ENCODE measurements around the gene BCL10. TPM values are rescaled to one million over a fixed set of nuclear protein-coding genes. Genes with fewer than 3 reads are reported as not detected.

Gene BCL10
- total RNA-seq, 1 experiment from 2014 or later = 24.2 TPM

DNA sequence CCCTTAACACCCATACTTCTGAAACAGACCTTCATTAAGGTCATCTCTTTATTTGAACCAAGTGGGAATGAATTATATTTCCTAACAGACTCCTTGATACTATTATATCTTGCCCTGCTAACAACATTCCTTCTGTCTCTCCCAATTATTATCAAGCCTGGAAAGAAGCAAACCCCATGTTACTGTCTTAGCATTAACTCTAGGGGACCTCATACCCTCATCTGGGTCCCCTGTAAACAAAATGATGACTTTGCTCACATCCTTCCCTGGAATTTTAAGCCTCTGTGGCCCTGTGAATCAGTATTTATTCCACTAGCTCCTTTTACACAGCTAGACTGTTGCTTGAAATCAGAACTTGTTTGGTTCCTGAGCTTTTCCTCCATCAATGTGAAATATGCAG is 38.3 kb upstream of the BCL10 start:
- ChIA-PET CTCF (interaction anchor here (1.2 kb wide), 1 partner anchor 188 kb away, joined by 4 read pairs; no protein-coding TSS in a partner anchor), POLR2A (no interaction called here)
- TF ChIP-seq ZBTB21 (CRISPR knock-in tag; IDR thresholded peaks at IDR 0.05; ENCODE audit: borderline replicate concordance) = no peak
- TF ChIP-seq FOXP1 (CRISPR knock-in tag; IDR thresholded peaks at IDR 0.05; ENCODE audit: borderline replicate concordance) = no peak
- TF ChIP-seq, protein P1, sequence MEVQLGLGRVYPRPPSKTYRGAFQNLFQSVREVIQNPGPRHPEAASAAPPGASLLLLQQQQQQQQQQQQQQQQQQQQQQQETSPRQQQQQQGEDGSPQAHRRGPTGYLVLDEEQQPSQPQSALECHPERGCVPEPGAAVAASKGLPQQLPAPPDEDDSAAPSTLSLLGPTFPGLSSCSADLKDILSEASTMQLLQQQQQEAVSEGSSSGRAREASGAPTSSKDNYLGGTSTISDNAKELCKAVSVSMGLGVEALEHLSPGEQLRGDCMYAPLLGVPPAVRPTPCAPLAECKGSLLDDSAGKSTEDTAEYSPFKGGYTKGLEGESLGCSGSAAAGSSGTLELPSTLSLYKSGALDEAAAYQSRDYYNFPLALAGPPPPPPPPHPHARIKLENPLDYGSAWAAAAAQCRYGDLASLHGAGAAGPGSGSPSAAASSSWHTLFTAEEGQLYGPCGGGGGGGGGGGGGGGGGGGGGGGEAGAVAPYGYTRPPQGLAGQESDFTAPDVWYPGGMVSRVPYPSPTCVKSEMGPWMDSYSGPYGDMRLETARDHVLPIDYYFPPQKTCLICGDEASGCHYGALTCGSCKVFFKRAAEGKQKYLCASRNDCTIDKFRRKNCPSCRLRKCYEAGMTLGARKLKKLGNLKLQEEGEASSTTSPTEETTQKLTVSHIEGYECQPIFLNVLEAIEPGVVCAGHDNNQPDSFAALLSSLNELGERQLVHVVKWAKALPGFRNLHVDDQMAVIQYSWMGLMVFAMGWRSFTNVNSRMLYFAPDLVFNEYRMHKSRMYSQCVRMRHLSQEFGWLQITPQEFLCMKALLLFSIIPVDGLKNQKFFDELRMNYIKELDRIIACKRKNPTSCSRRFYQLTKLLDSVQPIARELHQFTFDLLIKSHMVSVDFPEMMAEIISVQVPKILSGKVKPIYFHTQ (CRISPR knock-in tag; IDR thresholded peaks at IDR 0.05) = no peak
- TF ChIP-seq NFE2L1 (CRISPR knock-in tag; IDR thresholded peaks at IDR 0.05) = no peak
- H3K27me3 Mint-ChIP-seq (ENCODE audit: low read depth) = no peaks in the 10 kb centered on the region
- DNase-seq (ENCODE audit: low spot score) = no peak
- H3K9me3 Mint-ChIP-seq = no peaks in the 10 kb centered on the region
- H3K4me1 Mint-ChIP-seq = peaks cover 6% of the 10 kb centered on the region; the same call in 1 of the 2 replicates
- no peak overlapping the region for H3K4me3 Mint-ChIP-seq
- no peaks in the 10 kb centered on the region for H3K36me3 Mint-ChIP-seq
- no peak overlapping the region for H3K27ac Mint-ChIP-seq
- ATAC-seq = no peak

DNA sequence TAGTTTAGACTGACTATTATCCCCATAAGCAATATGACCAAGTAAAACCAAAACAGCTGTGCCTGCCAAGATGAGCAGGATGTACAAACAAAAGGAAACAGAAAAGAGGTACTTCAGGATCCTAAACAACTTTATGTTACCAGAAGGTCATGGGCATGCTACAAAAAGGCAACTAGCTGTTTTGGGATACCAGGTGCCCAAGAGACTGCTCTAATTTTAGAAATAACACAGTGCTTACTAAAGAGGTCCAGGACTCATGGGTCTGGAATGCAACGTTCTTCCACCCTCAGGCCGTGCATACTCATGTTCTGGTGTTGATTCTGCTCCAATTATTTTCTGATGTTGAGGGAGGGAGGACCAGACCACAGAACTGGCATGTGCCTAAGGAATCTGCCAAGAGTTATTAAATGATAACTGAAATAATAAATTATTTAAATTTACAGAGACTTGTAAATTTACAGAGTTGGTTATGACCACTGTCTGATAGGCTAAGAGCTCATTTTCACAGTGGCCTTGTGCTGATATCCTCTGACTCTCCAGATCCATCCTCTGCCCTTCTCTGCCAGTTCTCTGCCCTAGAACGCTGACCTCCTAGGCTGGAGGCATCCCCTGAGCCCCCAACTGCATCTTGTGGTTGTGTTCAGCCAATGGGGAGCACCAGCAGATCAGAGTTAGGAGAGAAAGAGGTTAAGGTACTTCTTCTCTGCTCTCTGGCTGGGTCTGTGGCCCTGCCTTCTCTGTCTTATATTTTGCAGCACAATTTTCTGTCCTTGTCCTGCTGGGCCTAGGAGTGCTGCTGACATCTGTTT is 37.7 kb upstream of the BCL10 start:
- DNase-seq (ENCODE audit: low spot score) = no peak
- no peaks in the 10 kb centered on the region for H3K36me3 Mint-ChIP-seq
- no peak overlapping the region for H3K27ac Mint-ChIP-seq
- H3K27me3 Mint-ChIP-seq (ENCODE audit: low read depth) = no peaks in the 10 kb centered on the region
- H3K4me1 Mint-ChIP-seq = peaks cover 10% of the 10 kb centered on the region; the same call in 1 of the 2 replicates
- H3K9me3 Mint-ChIP-seq = no peaks in the 10 kb centered on the region
- ATAC-seq = no peak
- no peak overlapping the region for H3K4me3 Mint-ChIP-seq
- TF ChIP-seq SOX15 (CRISPR knock-in tag; IDR thresholded peaks at IDR 0.05) = no peak
- TF ChIP-seq MXD4 (CRISPR knock-in tag; IDR thresholded peaks at IDR 0.05; ENCODE audit: borderline replicate concordance) = no peak
- no peak for TF ChIP-seq JAZF1 (CRISPR knock-in tag; IDR thresholded peaks at IDR 0.05)
- no peak for TF ChIP-seq TCF7 (CRISPR knock-in tag; IDR thresholded peaks at IDR 0.05; ENCODE audit: low read depth)
- no peak for TF ChIP-seq ZNF219 (CRISPR knock-in tag; IDR thresholded peaks at IDR 0.05; ENCODE audit: borderline replicate concordance)
- TF ChIP-seq, protein P2, sequence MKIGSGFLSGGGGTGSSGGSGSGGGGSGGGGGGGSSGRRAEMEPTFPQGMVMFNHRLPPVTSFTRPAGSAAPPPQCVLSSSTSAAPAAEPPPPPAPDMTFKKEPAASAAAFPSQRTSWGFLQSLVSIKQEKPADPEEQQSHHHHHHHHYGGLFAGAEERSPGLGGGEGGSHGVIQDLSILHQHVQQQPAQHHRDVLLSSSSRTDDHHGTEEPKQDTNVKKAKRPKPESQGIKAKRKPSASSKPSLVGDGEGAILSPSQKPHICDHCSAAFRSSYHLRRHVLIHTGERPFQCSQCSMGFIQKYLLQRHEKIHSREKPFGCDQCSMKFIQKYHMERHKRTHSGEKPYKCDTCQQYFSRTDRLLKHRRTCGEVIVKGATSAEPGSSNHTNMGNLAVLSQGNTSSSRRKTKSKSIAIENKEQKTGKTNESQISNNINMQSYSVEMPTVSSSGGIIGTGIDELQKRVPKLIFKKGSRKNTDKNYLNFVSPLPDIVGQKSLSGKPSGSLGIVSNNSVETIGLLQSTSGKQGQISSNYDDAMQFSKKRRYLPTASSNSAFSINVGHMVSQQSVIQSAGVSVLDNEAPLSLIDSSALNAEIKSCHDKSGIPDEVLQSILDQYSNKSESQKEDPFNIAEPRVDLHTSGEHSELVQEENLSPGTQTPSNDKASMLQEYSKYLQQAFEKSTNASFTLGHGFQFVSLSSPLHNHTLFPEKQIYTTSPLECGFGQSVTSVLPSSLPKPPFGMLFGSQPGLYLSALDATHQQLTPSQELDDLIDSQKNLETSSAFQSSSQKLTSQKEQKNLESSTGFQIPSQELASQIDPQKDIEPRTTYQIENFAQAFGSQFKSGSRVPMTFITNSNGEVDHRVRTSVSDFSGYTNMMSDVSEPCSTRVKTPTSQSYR (CRISPR knock-in tag; IDR thresholded peaks at IDR 0.05) = no peak
- TF ChIP-seq, protein P3, sequence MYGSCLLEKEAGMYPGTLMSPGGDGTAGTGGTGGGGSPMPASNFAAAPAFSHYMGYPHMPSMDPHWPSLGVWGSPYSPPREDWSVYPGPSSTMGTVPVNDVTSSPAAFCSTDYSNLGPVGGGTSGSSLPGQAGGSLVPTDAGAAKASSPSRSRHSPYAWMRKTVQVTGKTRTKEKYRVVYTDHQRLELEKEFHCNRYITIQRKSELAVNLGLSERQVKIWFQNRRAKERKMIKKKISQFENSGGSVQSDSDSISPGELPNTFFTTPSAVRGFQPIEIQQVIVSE (CRISPR knock-in tag; IDR thresholded peaks at IDR 0.05; ENCODE audit: borderline replicate concordance) = no peak
- TF ChIP-seq, protein P4, sequence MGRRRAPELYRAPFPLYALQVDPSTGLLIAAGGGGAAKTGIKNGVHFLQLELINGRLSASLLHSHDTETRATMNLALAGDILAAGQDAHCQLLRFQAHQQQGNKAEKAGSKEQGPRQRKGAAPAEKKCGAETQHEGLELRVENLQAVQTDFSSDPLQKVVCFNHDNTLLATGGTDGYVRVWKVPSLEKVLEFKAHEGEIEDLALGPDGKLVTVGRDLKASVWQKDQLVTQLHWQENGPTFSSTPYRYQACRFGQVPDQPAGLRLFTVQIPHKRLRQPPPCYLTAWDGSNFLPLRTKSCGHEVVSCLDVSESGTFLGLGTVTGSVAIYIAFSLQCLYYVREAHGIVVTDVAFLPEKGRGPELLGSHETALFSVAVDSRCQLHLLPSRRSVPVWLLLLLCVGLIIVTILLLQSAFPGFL (CRISPR knock-in tag; IDR thresholded peaks at IDR 0.05; ENCODE audit: borderline replicate concordance) = no peak
- no peak for TF ChIP-seq NR2C2 (CRISPR knock-in tag; IDR thresholded peaks at IDR 0.05)
- TF ChIP-seq ZNF671 (CRISPR knock-in tag; IDR thresholded peaks at IDR 0.05) = no peak
- TF ChIP-seq RORB (CRISPR knock-in tag; IDR thresholded peaks at IDR 0.05) = no peak
- TF ChIP-seq, protein P1 (CRISPR knock-in tag; IDR thresholded peaks at IDR 0.05) = no peak
- TF ChIP-seq, protein P5, sequence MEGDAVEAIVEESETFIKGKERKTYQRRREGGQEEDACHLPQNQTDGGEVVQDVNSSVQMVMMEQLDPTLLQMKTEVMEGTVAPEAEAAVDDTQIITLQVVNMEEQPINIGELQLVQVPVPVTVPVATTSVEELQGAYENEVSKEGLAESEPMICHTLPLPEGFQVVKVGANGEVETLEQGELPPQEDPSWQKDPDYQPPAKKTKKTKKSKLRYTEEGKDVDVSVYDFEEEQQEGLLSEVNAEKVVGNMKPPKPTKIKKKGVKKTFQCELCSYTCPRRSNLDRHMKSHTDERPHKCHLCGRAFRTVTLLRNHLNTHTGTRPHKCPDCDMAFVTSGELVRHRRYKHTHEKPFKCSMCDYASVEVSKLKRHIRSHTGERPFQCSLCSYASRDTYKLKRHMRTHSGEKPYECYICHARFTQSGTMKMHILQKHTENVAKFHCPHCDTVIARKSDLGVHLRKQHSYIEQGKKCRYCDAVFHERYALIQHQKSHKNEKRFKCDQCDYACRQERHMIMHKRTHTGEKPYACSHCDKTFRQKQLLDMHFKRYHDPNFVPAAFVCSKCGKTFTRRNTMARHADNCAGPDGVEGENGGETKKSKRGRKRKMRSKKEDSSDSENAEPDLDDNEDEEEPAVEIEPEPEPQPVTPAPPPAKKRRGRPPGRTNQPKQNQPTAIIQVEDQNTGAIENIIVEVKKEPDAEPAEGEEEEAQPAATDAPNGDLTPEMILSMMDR (IDR thresholded peaks at IDR 0.05) = no peak
- TF ChIP-seq PRRX2 (CRISPR knock-in tag; IDR thresholded peaks at IDR 0.05) = no peak
- TF ChIP-seq, protein P6, sequence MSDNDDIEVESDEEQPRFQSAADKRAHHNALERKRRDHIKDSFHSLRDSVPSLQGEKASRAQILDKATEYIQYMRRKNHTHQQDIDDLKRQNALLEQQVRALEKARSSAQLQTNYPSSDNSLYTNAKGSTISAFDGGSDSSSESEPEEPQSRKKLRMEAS (CRISPR knock-in tag; IDR thresholded peaks at IDR 0.05) = no peak
- CTCF ChIA-PET = no interaction called here
- POLR2A ChIA-PET = no interaction called here

Data from WTC11 (cell line).